ENCODE results near the gene OSTF1. TPM values are rescaled to one million over a fixed set of nuclear protein-coding genes. Genes with fewer than 3 reads are reported as not detected.

OSTF1 gene
- total RNA-seq, 1 donor from 2014 or later = 71.1 TPM

DNA sequence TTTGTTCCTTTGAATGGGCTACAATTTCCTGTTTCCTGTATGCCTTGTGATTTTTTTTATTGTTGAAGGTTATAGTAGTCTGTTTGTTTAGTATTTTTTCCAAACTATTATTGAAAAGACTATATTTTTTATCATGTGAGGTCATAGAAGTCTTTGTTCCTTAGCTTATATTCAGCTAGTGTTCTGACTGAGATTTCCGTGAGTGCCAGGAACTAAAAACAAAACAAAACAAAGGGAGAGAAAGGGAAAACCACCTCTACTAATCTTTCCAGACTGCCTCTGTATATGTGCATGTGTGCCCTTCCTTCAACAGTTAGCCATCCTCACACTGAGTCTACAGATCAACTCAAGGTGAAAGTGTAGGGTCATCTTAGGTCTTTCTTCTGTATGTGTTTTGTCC, 79.0 kb downstream of the OSTF1 start:
- TF ChIP-seq, protein P1, sequence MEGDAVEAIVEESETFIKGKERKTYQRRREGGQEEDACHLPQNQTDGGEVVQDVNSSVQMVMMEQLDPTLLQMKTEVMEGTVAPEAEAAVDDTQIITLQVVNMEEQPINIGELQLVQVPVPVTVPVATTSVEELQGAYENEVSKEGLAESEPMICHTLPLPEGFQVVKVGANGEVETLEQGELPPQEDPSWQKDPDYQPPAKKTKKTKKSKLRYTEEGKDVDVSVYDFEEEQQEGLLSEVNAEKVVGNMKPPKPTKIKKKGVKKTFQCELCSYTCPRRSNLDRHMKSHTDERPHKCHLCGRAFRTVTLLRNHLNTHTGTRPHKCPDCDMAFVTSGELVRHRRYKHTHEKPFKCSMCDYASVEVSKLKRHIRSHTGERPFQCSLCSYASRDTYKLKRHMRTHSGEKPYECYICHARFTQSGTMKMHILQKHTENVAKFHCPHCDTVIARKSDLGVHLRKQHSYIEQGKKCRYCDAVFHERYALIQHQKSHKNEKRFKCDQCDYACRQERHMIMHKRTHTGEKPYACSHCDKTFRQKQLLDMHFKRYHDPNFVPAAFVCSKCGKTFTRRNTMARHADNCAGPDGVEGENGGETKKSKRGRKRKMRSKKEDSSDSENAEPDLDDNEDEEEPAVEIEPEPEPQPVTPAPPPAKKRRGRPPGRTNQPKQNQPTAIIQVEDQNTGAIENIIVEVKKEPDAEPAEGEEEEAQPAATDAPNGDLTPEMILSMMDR (IDR thresholded peaks at IDR 0.05; ENCODE audit: insufficient read depth, low read length, severe bottlenecking) = no peak
- DNase-seq (ENCODE audit: low read depth) (no peak), FAIRE-seq (no peak)
- H3K36me3 ChIP-seq (ENCODE audit: control insufficient read depth, insufficient read depth, low read length) = peaks cover 2% of the 10 kb centered on the region
- H3K4me3 ChIP-seq (ENCODE audit: low read depth, low read length) = no peak overlapping the region
- no peaks in the 10 kb centered on the region for H3K27me3 ChIP-seq (ENCODE audit: control insufficient read depth, insufficient read depth, low read length)

- Histone ChIP-seq H3K36me3 (ENCODE audit: control insufficient read depth, insufficient read depth, low read length) (peaks cover 2% of the 10 kb centered on the region), H3K27me3 (ENCODE audit: control insufficient read depth, insufficient read depth, low read length) (no peaks in the 10 kb centered on the region), H3K4me3 (ENCODE audit: low read depth, low read length) (no peak overlapping the region)
- peak; percentile 71 for DNase-seq (ENCODE audit: low read depth)
- TF ChIP-seq, protein P1 (IDR thresholded peaks at IDR 0.05; ENCODE audit: insufficient read depth, low read length, severe bottlenecking) = no peak
- no peak for FAIRE-seq
These were observed 80.2 kb downstream of the OSTF1 start for GRCh38 chr9:75168270-75169178.

DNA sequence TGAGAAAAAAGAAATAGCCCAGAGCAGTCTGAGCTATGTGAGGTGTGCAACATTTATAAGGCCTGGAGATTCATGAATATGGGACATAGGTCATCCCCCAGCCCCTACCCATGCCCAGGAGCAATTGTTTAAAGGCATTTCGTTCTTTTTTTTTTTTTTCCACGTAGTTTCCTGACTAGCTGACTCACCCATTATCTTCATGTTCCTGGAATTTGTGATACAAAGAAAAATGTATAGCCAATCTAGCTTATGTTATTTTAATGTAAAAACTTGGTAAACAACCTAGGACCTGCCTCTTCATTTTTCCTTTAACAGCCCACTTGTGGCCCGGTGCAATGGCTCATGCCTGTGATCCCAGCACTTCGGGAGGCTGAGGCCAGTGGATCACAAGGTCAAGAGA, 81.3 kb downstream of the OSTF1 start:
- no peak for FAIRE-seq

GRCh38 chr9:75170898-75171360, 82.6 kb downstream of the OSTF1 start:
- TF ChIP-seq, protein P1 (IDR thresholded peaks at IDR 0.05; ENCODE audit: insufficient read depth, low read length, severe bottlenecking) = no peak
- H3K4me3 ChIP-seq (ENCODE audit: low read depth, low read length) = no peak overlapping the region
- peaks cover 1% of the 10 kb centered on the region for H3K36me3 ChIP-seq (ENCODE audit: control insufficient read depth, insufficient read depth, low read length)
- no peaks in the 10 kb centered on the region for H3K27me3 ChIP-seq (ENCODE audit: control insufficient read depth, insufficient read depth, low read length)
- no peak for FAIRE-seq
- peak; percentile 53 for DNase-seq (ENCODE audit: low read depth)

More for the DNA sequence above, 81.3 kb downstream of the OSTF1 start:
- TF ChIP-seq, protein P1 (IDR thresholded peaks at IDR 0.05; ENCODE audit: insufficient read depth, low read length, severe bottlenecking) = no peak
- H3K36me3 ChIP-seq (ENCODE audit: control insufficient read depth, insufficient read depth, low read length) = peaks cover 1% of the 10 kb centered on the region
- no peak overlapping the region for H3K4me3 ChIP-seq (ENCODE audit: low read depth, low read length)
- DNase-seq (ENCODE audit: low read depth) = peak; percentile 73
- H3K27me3 ChIP-seq (ENCODE audit: control insufficient read depth, insufficient read depth, low read length) = no peaks in the 10 kb centered on the region

DNA sequence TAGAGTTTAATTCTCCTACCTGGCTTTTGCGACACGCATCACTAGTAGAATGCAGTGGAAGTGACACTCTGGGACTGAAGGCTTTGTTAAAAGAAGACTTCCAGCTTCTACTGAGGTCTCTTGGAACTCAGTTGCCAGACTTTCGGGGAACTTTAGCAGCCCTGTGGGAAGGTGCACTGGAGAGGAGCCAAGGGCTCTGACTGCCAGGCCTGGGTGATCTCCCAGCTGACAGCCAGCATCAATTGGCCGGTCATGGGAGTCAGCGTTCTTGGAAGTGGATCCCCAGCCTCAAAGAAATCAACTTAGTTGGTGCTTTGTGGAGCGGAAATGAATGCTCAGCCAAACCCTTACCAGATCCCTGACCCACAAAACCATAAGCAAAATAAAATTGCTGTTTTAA, 87.1 kb downstream of the OSTF1 start:
- DNase-seq (ENCODE audit: low read depth) (no peak), FAIRE-seq (no peak)
- Histone ChIP-seq H3K4me3 (ENCODE audit: low read depth, low read length) (no peak overlapping the region), H3K27me3 (ENCODE audit: control insufficient read depth, insufficient read depth, low read length) (no peaks in the 10 kb centered on the region), H3K36me3 (ENCODE audit: control insufficient read depth, insufficient read depth, low read length) (peaks cover 1% of the 10 kb centered on the region)
- TF ChIP-seq, protein P1 (IDR thresholded peaks at IDR 0.05; ENCODE audit: insufficient read depth, low read length, severe bottlenecking) = no peak

Measured in bronchial epithelial cell (primary cell).